ENCODE measurements around the gene LCNL1. TPM values are rescaled to one million over a fixed set of nuclear protein-coding genes. Genes with fewer than 3 reads are reported as not detected.
A peak's percentile ranks its signal among the peaks of the same experiment; 100 is the strongest.

LCNL1 gene
- total RNA-seq, 1 donor from 2014 or later = not detected

GRCh38 chr9:136983167-136983566 lies 374 bp downstream of the LCNL1 start:
- Histone ChIP-seq H3K4me3 (no peak overlapping the region), H3K4me1 (peaks cover 9% of the 10 kb centered on the region), H4K20me1 (ENCODE audit: low read depth) (no peaks in the 10 kb centered on the region), H3K36me3 (no peaks in the 10 kb centered on the region), H2AFZ (replicated peaks) (no peak overlapping the region), H3K79me2 (ENCODE audit: low read depth) (no peaks in the 10 kb centered on the region), H3K9ac (no peak overlapping the region), H3K27ac (no peak overlapping the region), H3K27me3 (peaks cover 30% of the 10 kb centered on the region), H3K9me3 (ENCODE audit: low read depth) (no peaks in the 10 kb centered on the region), H3K4me2 (no peak overlapping the region), H3F3A (ENCODE audit: low read depth) (peaks cover 11% of the 10 kb centered on the region)
- H3K27me3 Mint-ChIP-seq (ENCODE audit: insufficient read depth, low read depth) = peaks cover 5% of the 10 kb centered on the region
- no peak overlapping the region for H3K27ac Mint-ChIP-seq
- no peaks in the 10 kb centered on the region for H3K36me3 Mint-ChIP-seq
- no peak for DNase-seq (ENCODE audit: low spot score)
- H3K9me3 Mint-ChIP-seq = no peaks in the 10 kb centered on the region
- H3K4me3 Mint-ChIP-seq = no peak overlapping the region
- no peak for TF ChIP-seq CTCF (IDR thresholded peaks at IDR 0.05)
- TF ChIP-seq EZH2phosphoT487 (IDR thresholded peaks at IDR 0.05) = no peak
- no peak for TF ChIP-seq EZH2 (IDR thresholded peaks at IDR 0.05)
- peaks cover 12% of the 10 kb centered on the region for H3K4me1 Mint-ChIP-seq

- H3K27me3 ChIP-seq = peaks cover 29% of the 10 kb centered on the region
- no peaks in the 10 kb centered on the region for H3K36me3 Mint-ChIP-seq
- no peaks in the 10 kb centered on the region for H3K9me3 Mint-ChIP-seq
- no peak overlapping the region for H3K4me3 ChIP-seq
- H3K4me3 Mint-ChIP-seq = peak overlapping the region; percentile 1
- peak overlapping the region; percentile 8 for H3K27ac Mint-ChIP-seq
- no peak overlapping the region for H3K9ac ChIP-seq
- H3K4me1 Mint-ChIP-seq = peaks cover 12% of the 10 kb centered on the region
- DNase-seq (ENCODE audit: low spot score) = no peak
- no peaks in the 10 kb centered on the region for H3K9me3 ChIP-seq (ENCODE audit: low read depth)
- H3K4me1 ChIP-seq = peaks cover 9% of the 10 kb centered on the region
- TF ChIP-seq EZH2 (IDR thresholded peaks at IDR 0.05) (no peak), EZH2phosphoT487 (IDR thresholded peaks at IDR 0.05) (no peak), CTCF (IDR thresholded peaks at IDR 0.05) (no peak)
- peaks cover 10% of the 10 kb centered on the region for H3F3A ChIP-seq (ENCODE audit: low read depth)
- H3K36me3 ChIP-seq = no peaks in the 10 kb centered on the region
- no peaks in the 10 kb centered on the region for H3K79me2 ChIP-seq (ENCODE audit: low read depth)
- H3K27me3 Mint-ChIP-seq (ENCODE audit: insufficient read depth, low read depth) = peaks cover 5% of the 10 kb centered on the region
- no peak overlapping the region for H3K27ac ChIP-seq
- no peaks in the 10 kb centered on the region for H4K20me1 ChIP-seq (ENCODE audit: low read depth)
- H3K4me2 ChIP-seq = no peak overlapping the region
- H2AFZ ChIP-seq (replicated peaks) = no peak overlapping the region
These were observed 992 bp downstream of the LCNL1 start for GRCh38 chr9:136983656-136984314.

- peaks cover 12% of the 10 kb centered on the region for H3K4me1 Mint-ChIP-seq
- peaks cover 4% of the 10 kb centered on the region for H3K27me3 Mint-ChIP-seq (ENCODE audit: insufficient read depth, low read depth)
- Histone ChIP-seq H3K4me2 (peak overlapping the region; percentile 67), H2AFZ (replicated peaks) (no peak overlapping the region), H3K27ac (no peak overlapping the region), H3K79me2 (ENCODE audit: low read depth) (no peaks in the 10 kb centered on the region), H3K4me1 (peaks cover 9% of the 10 kb centered on the region), H3K27me3 (peaks cover 29% of the 10 kb centered on the region), H3K9ac (no peak overlapping the region), H3K9me3 (ENCODE audit: low read depth) (no peaks in the 10 kb centered on the region), H3K36me3 (no peaks in the 10 kb centered on the region), H4K20me1 (ENCODE audit: low read depth) (no peaks in the 10 kb centered on the region), H3F3A (ENCODE audit: low read depth) (peaks cover 4% of the 10 kb centered on the region), H3K4me3 (no peak overlapping the region)
- H3K36me3 Mint-ChIP-seq = no peaks in the 10 kb centered on the region
- no peaks in the 10 kb centered on the region for H3K9me3 Mint-ChIP-seq
- no peak for DNase-seq (ENCODE audit: low spot score)
- no peak overlapping the region for H3K4me3 Mint-ChIP-seq
- no peak overlapping the region for H3K27ac Mint-ChIP-seq
- TF ChIP-seq EZH2phosphoT487 (IDR thresholded peaks at IDR 0.05) = no peak
- TF ChIP-seq CTCF (IDR thresholded peaks at IDR 0.05) = no peak
- no peak for TF ChIP-seq EZH2 (IDR thresholded peaks at IDR 0.05)
These were observed 1.8 kb downstream of the LCNL1 start for GRCh38 chr9:136984464-136985026.
